Gastrocnemius medialis (tissue), 4 donors: ENCODE measurements around the gene SURF6.

ENCODE experiments used
- POLR2A ChIP-seq, 2 donors: fragments of 450-650 bp; IDR thresholded peaks; one replicate each; pipeline ENCODE4 v1.6.1; 2017; ENCODE audit warnings: antibody characterized with exemption in 2 of 2, mild to moderate bottlenecking in 2 of 2, moderate library complexity in 2 of 2
- TF ChIP-seq, protein P1 (sequence below), 5 experiments: fragments of 450-650 bp in 3 of 5; fragments of 200-600 bp in 2 of 5; sonication (generic) in 2 of 5; IDR thresholded peaks in 4 of 5; conservative IDR thresholded peaks in 1 of 5; 1 replicate in 4 of 5; 2 replicates in 1 of 5; pipeline ENCODE4 v1.5.1; 2016 to 2019; ENCODE audit warnings: antibody characterized with exemption in 5 of 5, mild to moderate bottlenecking in 3 of 5, moderate library complexity in 3 of 5

DNA sequence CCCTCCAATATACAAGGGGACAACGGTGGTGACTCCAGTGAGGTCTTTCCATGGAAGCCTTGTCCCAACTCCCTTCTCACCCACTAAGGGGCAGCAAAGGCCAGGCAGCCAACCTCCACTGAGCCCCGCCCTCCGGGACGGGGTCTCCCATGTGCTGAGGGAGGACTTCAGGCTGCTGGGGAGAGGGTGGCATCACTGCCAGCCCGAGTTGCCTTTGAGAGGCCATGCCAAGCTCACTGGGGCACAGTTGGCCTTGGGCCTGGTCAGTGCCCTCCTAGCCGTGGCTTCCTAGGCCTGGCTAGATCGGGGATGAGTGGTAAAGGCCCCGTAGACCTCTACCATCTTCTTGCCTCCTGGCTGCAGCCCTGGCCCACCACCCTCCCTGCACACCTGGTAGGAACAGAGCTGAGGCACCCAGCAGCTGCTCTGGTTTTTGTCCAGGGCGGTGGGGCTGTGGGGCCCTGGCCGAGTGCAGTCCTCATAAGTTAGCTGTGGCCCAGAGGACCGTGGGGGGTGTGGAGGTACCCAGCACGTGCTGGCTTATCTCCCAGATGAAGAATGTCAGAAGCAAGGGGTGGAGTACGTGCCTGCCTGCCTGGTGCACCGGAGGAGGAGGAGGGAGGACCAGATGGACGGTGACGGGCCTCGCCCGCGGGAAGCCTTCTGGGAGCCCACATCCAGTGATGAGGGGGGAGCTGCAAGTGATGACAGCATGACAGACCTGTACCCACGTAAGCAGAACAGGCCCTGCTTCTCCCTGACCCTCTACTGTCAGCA is 23.6 kb upstream of the SURF6 start:
- TF ChIP-seq, protein P1, sequence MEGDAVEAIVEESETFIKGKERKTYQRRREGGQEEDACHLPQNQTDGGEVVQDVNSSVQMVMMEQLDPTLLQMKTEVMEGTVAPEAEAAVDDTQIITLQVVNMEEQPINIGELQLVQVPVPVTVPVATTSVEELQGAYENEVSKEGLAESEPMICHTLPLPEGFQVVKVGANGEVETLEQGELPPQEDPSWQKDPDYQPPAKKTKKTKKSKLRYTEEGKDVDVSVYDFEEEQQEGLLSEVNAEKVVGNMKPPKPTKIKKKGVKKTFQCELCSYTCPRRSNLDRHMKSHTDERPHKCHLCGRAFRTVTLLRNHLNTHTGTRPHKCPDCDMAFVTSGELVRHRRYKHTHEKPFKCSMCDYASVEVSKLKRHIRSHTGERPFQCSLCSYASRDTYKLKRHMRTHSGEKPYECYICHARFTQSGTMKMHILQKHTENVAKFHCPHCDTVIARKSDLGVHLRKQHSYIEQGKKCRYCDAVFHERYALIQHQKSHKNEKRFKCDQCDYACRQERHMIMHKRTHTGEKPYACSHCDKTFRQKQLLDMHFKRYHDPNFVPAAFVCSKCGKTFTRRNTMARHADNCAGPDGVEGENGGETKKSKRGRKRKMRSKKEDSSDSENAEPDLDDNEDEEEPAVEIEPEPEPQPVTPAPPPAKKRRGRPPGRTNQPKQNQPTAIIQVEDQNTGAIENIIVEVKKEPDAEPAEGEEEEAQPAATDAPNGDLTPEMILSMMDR (IDR thresholded peaks at IDR 0.05 in 4 of 5, conservative IDR thresholded peaks at IDR 0.05 in 1 of 5) = peak in 2 of 5 experiments; percentile 11 to 13
- no peak for TF ChIP-seq POLR2A (IDR thresholded peaks at IDR 0.05)
